Measurements from ENCODE around the gene PRDX5.

Gene PRDX5

GRCh38 chr11:64284962-64285884, 32.7 kb upstream of the PRDX5 start, which contains the start of gene GPR137:
Gene GPR137 (plus strand): TSS chr11:64285848. CDS start chr11:64286525, 677 bp downstream.
- Mint-ChIP-seq H3K4me1 (ENCODE audit: low read depth) (peaks cover 15% of the 10 kb centered on the region), H3K9me3 (no peaks in the 10 kb centered on the region), H3K4me3 (peak within 1 kb of the TSS; percentile 89), H3K36me3 (ENCODE audit: low read depth) (peaks cover 6% of the 10 kb centered on the region), H3K27ac (peak within 1 kb of the TSS; percentile 91), H3K27me3 (ENCODE audit: low read depth) (peaks cover 6% of the 10 kb centered on the region)
- DNase-seq (ENCODE audit: low spot score) = peak; percentile 90

DNA sequence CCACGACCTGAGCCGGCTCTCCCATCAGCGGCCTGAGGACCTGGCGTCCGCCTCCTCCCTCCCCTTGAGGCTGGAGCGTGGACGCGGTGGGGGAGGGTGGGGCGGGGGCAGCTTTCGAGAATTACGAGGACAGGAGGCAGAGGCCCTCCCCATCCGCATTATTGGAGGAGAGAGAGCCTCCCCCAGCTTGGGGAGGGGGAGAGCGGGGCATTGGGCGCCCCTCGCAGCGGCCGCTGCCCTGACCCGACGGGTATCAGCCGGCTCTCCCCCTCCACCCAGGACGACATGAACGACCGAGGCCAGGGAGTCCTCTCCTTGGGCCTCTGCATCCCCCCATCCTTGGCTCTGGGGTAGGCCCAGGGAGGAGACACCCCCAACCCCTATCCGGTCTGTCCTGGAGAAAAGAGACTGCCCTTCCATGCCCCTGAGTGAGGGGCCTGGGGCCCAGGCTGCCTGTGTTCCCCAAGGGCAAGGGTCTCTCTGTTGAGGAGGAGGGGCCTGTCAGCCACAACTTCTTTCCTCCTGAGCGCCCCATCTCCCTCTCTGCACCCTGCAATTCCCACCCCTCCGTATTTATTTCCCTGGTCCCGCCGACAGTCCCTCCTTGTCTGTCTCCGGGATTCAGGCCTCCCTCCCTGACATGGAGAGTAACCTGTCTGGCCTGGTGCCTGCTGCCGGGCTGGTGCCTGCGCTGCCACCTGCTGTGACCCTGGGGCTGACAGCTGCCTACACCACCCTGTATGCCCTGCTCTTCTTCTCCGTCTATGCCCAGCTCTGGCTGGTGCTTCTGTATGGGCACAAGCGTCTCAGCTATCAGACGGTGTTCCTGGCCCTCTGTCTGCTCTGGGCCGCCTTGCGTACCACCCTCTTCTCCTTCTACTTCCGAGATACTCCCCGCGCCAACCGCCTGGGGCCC, 31.8 kb upstream of the PRDX5 start:
- no peaks in the 10 kb centered on the region for H3K9me3 Mint-ChIP-seq
- H3K36me3 Mint-ChIP-seq (ENCODE audit: low read depth) = peaks cover 5% of the 10 kb centered on the region
- peak overlapping the region; percentile 86 for H3K27ac Mint-ChIP-seq
- H3K4me3 Mint-ChIP-seq = peak overlapping the region; percentile 89
- DNase-seq (ENCODE audit: low spot score) = no peak
- peaks cover 16% of the 10 kb centered on the region for H3K27me3 Mint-ChIP-seq (ENCODE audit: low read depth)
- peaks cover 15% of the 10 kb centered on the region for H3K4me1 Mint-ChIP-seq (ENCODE audit: low read depth)

DNA sequence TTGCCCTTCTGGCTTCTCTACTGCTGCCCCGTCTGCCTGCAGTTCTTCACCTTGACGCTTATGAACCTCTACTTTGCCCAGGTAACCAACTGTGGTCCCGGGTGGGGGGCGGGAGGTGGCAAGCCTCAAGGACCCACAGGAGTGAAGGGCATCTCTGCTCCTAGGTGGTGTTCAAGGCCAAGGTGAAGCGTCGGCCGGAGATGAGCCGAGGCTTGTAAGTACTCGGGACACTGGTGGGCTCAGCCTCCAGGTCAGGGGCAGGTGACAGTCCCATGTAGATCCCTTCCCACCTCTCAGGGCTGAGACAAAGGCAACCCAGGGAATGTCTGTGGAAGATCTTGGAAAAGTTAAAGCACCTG, 31.1 kb upstream of the PRDX5 start:
- Mint-ChIP-seq H3K27ac (peak overlapping the region; percentile 86), H3K4me3 (peak overlapping the region; percentile 89), H3K36me3 (ENCODE audit: low read depth) (peaks cover 2% of the 10 kb centered on the region), H3K27me3 (ENCODE audit: low read depth) (peaks cover 16% of the 10 kb centered on the region), H3K4me1 (ENCODE audit: low read depth) (peaks cover 15% of the 10 kb centered on the region), H3K9me3 (no peaks in the 10 kb centered on the region)
- no peak for DNase-seq (ENCODE audit: low spot score)

- Mint-ChIP-seq H3K4me3 (no peak overlapping the region), H3K4me1 (ENCODE audit: low read depth) (peaks cover 15% of the 10 kb centered on the region), H3K27me3 (ENCODE audit: low read depth) (peaks cover 19% of the 10 kb centered on the region), H3K27ac (no peak overlapping the region), H3K9me3 (no peaks in the 10 kb centered on the region), H3K36me3 (ENCODE audit: low read depth) (no peaks in the 10 kb centered on the region)
- no peak for DNase-seq (ENCODE audit: low spot score)
These were observed 30.1 kb upstream of the PRDX5 start for GRCh38 chr11:64287676-64288352.

GRCh38 chr11:64288353-64288750, 29.6 kb upstream of the PRDX5 start:
- no peak for DNase-seq (ENCODE audit: low spot score)
- Mint-ChIP-seq H3K4me1 (ENCODE audit: low read depth) (peaks cover 12% of the 10 kb centered on the region), H3K27ac (no peak overlapping the region), H3K4me3 (no peak overlapping the region), H3K27me3 (ENCODE audit: low read depth) (peaks cover 24% of the 10 kb centered on the region), H3K36me3 (ENCODE audit: low read depth) (no peaks in the 10 kb centered on the region), H3K9me3 (no peaks in the 10 kb centered on the region)

- DNase-seq (ENCODE audit: low spot score) = no peak
- Mint-ChIP-seq H3K36me3 (ENCODE audit: low read depth) (no peaks in the 10 kb centered on the region), H3K27me3 (ENCODE audit: low read depth) (peaks cover 32% of the 10 kb centered on the region), H3K4me1 (ENCODE audit: low read depth) (peaks cover 10% of the 10 kb centered on the region), H3K27ac (no peak overlapping the region), H3K4me3 (no peak overlapping the region), H3K9me3 (no peaks in the 10 kb centered on the region)
These were observed 28.8 kb upstream of the PRDX5 start for GRCh38 chr11:64289002-64289564.

DNA sequence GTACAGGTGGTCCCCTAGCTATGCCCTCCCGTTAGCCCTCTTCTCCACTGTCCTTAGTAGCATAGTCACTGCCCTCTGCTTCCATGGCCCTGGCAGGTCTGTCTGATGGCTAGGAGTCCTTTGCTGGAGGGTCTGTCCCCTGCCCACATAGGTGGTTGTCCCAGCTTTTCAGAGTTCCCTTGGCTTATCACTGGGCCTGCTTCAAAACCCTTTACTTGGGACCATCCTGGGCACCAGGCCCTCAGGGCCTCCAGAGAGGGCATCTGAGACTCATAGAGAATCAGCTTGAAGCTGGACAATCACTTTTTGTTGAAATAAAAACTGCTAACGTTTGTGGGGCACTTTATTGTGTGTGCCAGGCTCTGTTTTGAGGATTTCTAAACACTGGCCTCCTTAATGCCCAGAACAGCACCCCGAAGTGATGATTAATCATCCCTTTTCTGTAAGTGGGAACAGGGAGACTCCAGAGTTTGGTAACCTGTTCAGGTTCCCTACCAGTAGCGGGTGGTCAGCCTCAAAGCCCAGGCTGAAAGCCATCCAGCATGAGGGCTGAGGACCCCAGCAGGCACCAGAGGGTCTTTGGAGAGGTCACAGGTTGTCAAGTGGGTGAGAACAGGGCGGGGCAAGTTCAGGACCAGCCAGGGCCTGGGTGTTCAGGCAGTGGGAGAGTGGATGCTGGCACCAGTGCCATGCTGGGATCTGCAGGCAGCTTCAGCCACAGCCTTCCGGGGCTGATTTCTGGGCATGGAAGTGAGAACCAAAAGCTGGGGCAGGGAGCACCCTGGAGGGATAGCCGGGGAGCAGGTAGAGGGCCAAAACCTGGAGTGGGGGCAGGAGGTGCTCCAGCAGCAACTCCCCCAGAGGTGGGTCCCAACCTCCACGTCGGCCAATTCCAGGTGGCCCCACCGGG, 27.3 kb upstream of the PRDX5 start:
- H3K4me1 Mint-ChIP-seq (ENCODE audit: low read depth) = peaks cover 10% of the 10 kb centered on the region
- no peak for DNase-seq (ENCODE audit: low spot score)
- peaks cover 47% of the 10 kb centered on the region for H3K27me3 Mint-ChIP-seq (ENCODE audit: low read depth)
- H3K9me3 Mint-ChIP-seq = no peaks in the 10 kb centered on the region
- peak overlapping the region; percentile 79 for H3K4me3 Mint-ChIP-seq
- no peaks in the 10 kb centered on the region for H3K36me3 Mint-ChIP-seq (ENCODE audit: low read depth)
- H3K27ac Mint-ChIP-seq = no peak overlapping the region

- Mint-ChIP-seq H3K4me1 (ENCODE audit: low read depth) (peaks cover 8% of the 10 kb centered on the region), H3K27ac (no peak within 1 kb of the TSS), H3K9me3 (no peaks in the 10 kb centered on the region), H3K27me3 (ENCODE audit: low read depth) (peaks cover 54% of the 10 kb centered on the region), H3K4me3 (peak within 1 kb of the TSS; percentile 79), H3K36me3 (ENCODE audit: low read depth) (no peaks in the 10 kb centered on the region)
- no peak for DNase-seq (ENCODE audit: low spot score)
These were observed 26.6 kb upstream of the PRDX5 start, which contains the start of gene KCNK4 for GRCh38 chr11:64291262-64291751. Gene KCNK4 (plus strand): TSS chr11:64291302. CDS start chr11:64293019, 1,717 bp downstream.

- no peak for DNase-seq (ENCODE audit: low spot score)
- Mint-ChIP-seq H3K27me3 (ENCODE audit: low read depth) (peaks cover 60% of the 10 kb centered on the region), H3K36me3 (ENCODE audit: low read depth) (no peaks in the 10 kb centered on the region), H3K4me1 (ENCODE audit: low read depth) (peaks cover 2% of the 10 kb centered on the region), H3K27ac (no peak overlapping the region), H3K4me3 (no peak overlapping the region), H3K9me3 (no peaks in the 10 kb centered on the region)
These were observed 26.0 kb upstream of the PRDX5 start for GRCh38 chr11:64291752-64292459.

DNA sequence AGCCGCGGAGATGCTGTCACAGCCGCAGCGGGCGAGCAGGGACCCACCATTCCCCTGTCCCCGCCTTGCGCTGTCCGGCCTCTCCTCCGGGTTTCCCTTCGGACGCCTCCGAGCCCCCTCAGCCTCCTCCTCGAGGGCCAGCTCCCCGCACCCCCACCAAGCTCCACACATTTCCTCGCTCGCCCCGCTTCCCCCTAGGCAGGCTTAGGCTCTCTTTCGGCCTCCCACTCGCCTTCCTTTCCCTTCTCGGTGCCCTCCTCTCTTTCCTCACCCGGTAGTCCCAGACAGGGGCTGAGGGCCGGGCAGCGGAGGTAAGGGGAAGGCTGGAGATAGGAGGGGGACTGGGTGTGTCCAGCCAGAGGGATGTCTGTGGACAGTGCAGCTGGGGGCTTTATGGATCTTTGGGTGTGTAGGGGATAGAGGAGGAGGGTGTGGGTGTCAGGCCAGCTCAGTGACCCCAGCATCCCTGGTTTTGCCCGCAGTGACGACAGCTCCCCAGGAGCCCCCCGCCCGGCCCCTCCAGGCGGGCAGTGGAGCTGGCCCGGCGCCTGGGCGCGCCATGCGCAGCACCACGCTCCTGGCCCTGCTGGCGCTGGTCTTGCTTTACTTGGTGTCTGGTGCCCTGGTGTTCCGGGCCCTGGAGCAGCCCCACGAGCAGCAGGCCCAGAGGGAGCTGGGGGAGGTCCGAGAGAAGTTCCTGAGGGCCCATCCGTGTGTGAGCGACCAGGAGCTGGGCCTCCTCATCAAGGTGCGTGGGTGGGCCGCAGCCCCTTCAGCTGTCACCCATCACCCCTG, 25.3 kb upstream of the PRDX5 start:
- Mint-ChIP-seq H3K4me3 (peak overlapping the region; percentile 47), H3K9me3 (no peaks in the 10 kb centered on the region), H3K27ac (peak overlapping the region; percentile 26), H3K4me1 (ENCODE audit: low read depth) (peaks cover 4% of the 10 kb centered on the region), H3K36me3 (ENCODE audit: low read depth) (no peaks in the 10 kb centered on the region), H3K27me3 (ENCODE audit: low read depth) (peaks cover 67% of the 10 kb centered on the region)
- no peak for DNase-seq (ENCODE audit: low spot score)

- no peaks in the 10 kb centered on the region for H3K36me3 Mint-ChIP-seq (ENCODE audit: low read depth)
- H3K27me3 Mint-ChIP-seq (ENCODE audit: low read depth) = peaks cover 80% of the 10 kb centered on the region
- H3K27ac Mint-ChIP-seq = no peak overlapping the region
- peaks cover 7% of the 10 kb centered on the region for H3K4me1 Mint-ChIP-seq (ENCODE audit: low read depth)
- no peak overlapping the region for H3K4me3 Mint-ChIP-seq
- no peak for DNase-seq (ENCODE audit: low spot score)
- H3K9me3 Mint-ChIP-seq = no peaks in the 10 kb centered on the region
These were observed 23.1 kb upstream of the PRDX5 start for GRCh38 chr11:64294774-64295173.
